NB4 (cell line): ENCODE data around the gene LRRC28.
"Not testable (repeated sequence)": the region's sequence is repeated elsewhere in the genome, so short reads cannot be mapped to it uniquely, and the experiment has no call there.

Experiments used
- DNase-seq: peaks from one replicate; pipeline ENCODE4 v3.0.0; 2010; ENCODE audit warnings: low read depth
- H3K4me3 ChIP-seq: one replicate; pipeline ENCODE4 v1.5.1; 2011; ENCODE audit warnings: mild to moderate bottlenecking, low read depth, low read length, moderate library complexity
- CTCF ChIP-seq: IDR thresholded peaks from one replicate; pipeline ENCODE4 v1.5.1; 2012; ENCODE audit warnings: low read depth, low read length
- MAX ChIP-seq: IDR thresholded peaks from 2 replicates; pipeline ENCODE4 v1.6.1; 2011; ENCODE audit warnings: low read depth, low read length
- MYC ChIP-seq: IDR thresholded peaks from 2 replicates; pipeline ENCODE4 v1.6.1; 2011; ENCODE audit warnings: low read depth, low read length
- POLR2A ChIP-seq: IDR thresholded peaks from 2 replicates; pipeline ENCODE4 v1.6.1; 2011; ENCODE audit warnings: mild to moderate bottlenecking; ENCODE audit not compliant: insufficient read length; ENCODE audit errors: extremely low read depth

The LRRC28 gene

GRCh38 chr15:99230867-99231266, 20.4 kb upstream of the LRRC28 start:
- H3K4me3 ChIP-seq = no peak overlapping the region
- no peak for DNase-seq
- TF ChIP-seq CTCF (no peak), MAX (no peak), MYC (no peak), POLR2A (no peak)

- no peak overlapping the region for H3K4me3 ChIP-seq
- no peak for DNase-seq
- TF ChIP-seq POLR2A (no peak), MYC (no peak), CTCF (no peak), MAX (no peak)
These were observed 18.5 kb upstream of the LRRC28 start for GRCh38 chr15:99232740-99233139.

GRCh38 chr15:99234160-99234559, 17.1 kb upstream of the LRRC28 start:
- not testable (repeated sequence) for DNase-seq

GRCh38 chr15:99238849-99239248, 12.4 kb upstream of the LRRC28 start:
- no peak for TF ChIP-seq MAX
- no peak for DNase-seq
- no peak overlapping the region for H3K4me3 ChIP-seq

More at GRCh38 chr15:99234160-99234559, 17.1 kb upstream of the LRRC28 start:
- not testable (repeated sequence) for H3K4me3 ChIP-seq

- no peak for DNase-seq
- no peak overlapping the region for H3K4me3 ChIP-seq
- TF ChIP-seq CTCF = no peak
- TF ChIP-seq MYC = no peak
- no peak for TF ChIP-seq MAX
- TF ChIP-seq POLR2A = no peak
These were observed 11.6 kb upstream of the LRRC28 start for GRCh38 chr15:99239545-99240198.

GRCh38 chr15:99241752-99242151, 9.5 kb upstream of the LRRC28 start:
- H3K4me3 ChIP-seq = no peak overlapping the region
- DNase-seq = no peak
- TF ChIP-seq POLR2A (no peak), CTCF (no peak), MYC (no peak), MAX (no peak)

- H3K4me3 ChIP-seq = no peak overlapping the region
- TF ChIP-seq MYC (no peak), CTCF (no peak), MAX (no peak), POLR2A (no peak)
These were observed 7.0 kb upstream of the LRRC28 start for GRCh38 chr15:99244306-99244705.

More at GRCh38 chr15:99244306-99244705, 7.0 kb upstream of the LRRC28 start:
- DNase-seq = no peak
